Measurements from ENCODE around the gene SYT2.

- no peak for TF ChIP-seq CTCF (IDR thresholded peaks at IDR 0.05)
- TF ChIP-seq POLR2A (IDR thresholded peaks at IDR 0.05), result no peak
Observed at GRCh38 chr1:202597090-202597761, 113.0 kb downstream of the SYT2 start.

Measured in gastroesophageal sphincter (tissue), 3 donors.